ENCODE results near the gene ALKBH7.

- TF ChIP-seq POLR2AphosphoS5 (IDR thresholded peaks at IDR 0.05; ENCODE audit: low read depth) (no peak), EZH2 (IDR thresholded peaks at IDR 0.05; ENCODE audit: low read depth, unreplicated experiment) (no peak)
These were observed 19.9 kb downstream of the ALKBH7 start for GRCh38 chr19:6392221-6393073.
